Ishikawa (cell line): ENCODE results near the gene FAAH2.

Experiments used
- CEBPB ChIP-seq: IDR thresholded peaks from 2 replicates; pipeline ENCODE4 v1.6.1; 2012
- CREB1 ChIP-seq: IDR thresholded peaks from 2 replicates; pipeline ENCODE4 v1.6.1; 2012; ENCODE audit warnings: low read depth
- EGR1 ChIP-seq: IDR thresholded peaks from 2 replicates; pipeline ENCODE4 v1.6.1; 2012
- EP300 ChIP-seq: IDR thresholded peaks from 2 replicates; pipeline ENCODE4 v1.6.1; 2012; ENCODE audit warnings: borderline replicate concordance
- FOXM1 ChIP-seq: IDR thresholded peaks from 2 replicates; pipeline ENCODE4 v1.6.1; 2012; ENCODE audit warnings: low read depth, borderline replicate concordance
- NFIC ChIP-seq: IDR thresholded peaks from 2 replicates; pipeline ENCODE4 v1.6.1; 2012
- RAD21 ChIP-seq: IDR thresholded peaks from 2 replicates; pipeline ENCODE4 v1.6.1; 2012; ENCODE audit warnings: low read depth
- TAF1 ChIP-seq: IDR thresholded peaks from 2 replicates; pipeline ENCODE4 v1.6.1; 2012; ENCODE audit warnings: low read depth, mild to moderate bottlenecking
- TCF12 ChIP-seq: IDR thresholded peaks from 2 replicates; pipeline ENCODE4 v1.6.1; 2012; ENCODE audit warnings: low read depth
- TEAD4 ChIP-seq: IDR thresholded peaks from 2 replicates; pipeline ENCODE4 v1.6.1; 2012
- YY1 ChIP-seq: IDR thresholded peaks from 2 replicates; pipeline ENCODE4 v1.6.1; 2012; ENCODE audit warnings: low read depth
- ZBTB7A ChIP-seq: IDR thresholded peaks from 2 replicates; pipeline ENCODE4 v1.6.1; 2012; ENCODE audit warnings: low read depth
- TF ChIP-seq, protein P1 (sequence below): IDR thresholded peaks from 2 replicates; pipeline ENCODE4 v1.6.1; 2012; ENCODE audit warnings: low read depth, mild to moderate bottlenecking
- TF ChIP-seq, protein P2 (sequence below): IDR thresholded peaks from 2 replicates; pipeline ENCODE4 v1.6.1; 2012
- TF ChIP-seq, protein P3 (sequence below): IDR thresholded peaks from 2 replicates; pipeline ENCODE4 v1.6.1; 2012

The FAAH2 gene

DNA sequence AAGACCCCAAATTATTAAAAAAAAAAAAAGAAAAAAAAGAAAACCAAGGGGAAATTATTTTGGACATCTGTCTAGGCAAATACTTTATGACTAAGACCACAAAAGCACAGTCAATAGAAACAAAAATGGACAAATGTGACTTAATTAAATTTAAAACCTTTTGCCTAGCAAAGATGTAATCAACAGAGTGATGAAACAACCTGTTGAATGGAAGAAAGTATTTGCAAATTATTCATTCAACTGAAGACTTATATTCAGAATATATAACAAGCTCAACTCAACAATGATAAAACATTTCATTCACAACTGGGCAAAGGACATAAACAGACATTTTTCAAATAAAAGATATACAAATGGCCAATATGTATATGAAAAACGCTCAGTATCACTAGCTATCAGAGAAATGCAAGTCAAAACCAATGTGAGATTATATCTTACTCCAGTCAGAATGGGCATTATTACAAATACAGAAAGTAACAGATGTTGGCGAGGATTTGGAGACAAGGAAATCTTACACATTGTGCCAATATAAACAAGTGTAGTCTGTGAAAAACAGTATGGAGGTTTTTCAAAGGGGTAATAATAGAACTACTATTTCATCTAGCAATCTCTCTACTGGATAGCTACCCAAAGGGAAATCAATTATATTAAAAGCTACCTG is 67.1 kb downstream of the FAAH2 start:
- TF ChIP-seq NFIC (no peak), CREB1 (no peak), EGR1 (no peak), CEBPB (no peak), FOXM1 (no peak), TEAD4 (no peak), ZBTB7A (no peak)
- TF ChIP-seq, protein P1, sequence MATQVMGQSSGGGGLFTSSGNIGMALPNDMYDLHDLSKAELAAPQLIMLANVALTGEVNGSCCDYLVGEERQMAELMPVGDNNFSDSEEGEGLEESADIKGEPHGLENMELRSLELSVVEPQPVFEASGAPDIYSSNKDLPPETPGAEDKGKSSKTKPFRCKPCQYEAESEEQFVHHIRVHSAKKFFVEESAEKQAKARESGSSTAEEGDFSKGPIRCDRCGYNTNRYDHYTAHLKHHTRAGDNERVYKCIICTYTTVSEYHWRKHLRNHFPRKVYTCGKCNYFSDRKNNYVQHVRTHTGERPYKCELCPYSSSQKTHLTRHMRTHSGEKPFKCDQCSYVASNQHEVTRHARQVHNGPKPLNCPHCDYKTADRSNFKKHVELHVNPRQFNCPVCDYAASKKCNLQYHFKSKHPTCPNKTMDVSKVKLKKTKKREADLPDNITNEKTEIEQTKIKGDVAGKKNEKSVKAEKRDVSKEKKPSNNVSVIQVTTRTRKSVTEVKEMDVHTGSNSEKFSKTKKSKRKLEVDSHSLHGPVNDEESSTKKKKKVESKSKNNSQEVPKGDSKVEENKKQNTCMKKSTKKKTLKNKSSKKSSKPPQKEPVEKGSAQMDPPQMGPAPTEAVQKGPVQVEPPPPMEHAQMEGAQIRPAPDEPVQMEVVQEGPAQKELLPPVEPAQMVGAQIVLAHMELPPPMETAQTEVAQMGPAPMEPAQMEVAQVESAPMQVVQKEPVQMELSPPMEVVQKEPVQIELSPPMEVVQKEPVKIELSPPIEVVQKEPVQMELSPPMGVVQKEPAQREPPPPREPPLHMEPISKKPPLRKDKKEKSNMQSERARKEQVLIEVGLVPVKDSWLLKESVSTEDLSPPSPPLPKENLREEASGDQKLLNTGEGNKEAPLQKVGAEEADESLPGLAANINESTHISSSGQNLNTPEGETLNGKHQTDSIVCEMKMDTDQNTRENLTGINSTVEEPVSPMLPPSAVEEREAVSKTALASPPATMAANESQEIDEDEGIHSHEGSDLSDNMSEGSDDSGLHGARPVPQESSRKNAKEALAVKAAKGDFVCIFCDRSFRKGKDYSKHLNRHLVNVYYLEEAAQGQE, result no peak

DNA sequence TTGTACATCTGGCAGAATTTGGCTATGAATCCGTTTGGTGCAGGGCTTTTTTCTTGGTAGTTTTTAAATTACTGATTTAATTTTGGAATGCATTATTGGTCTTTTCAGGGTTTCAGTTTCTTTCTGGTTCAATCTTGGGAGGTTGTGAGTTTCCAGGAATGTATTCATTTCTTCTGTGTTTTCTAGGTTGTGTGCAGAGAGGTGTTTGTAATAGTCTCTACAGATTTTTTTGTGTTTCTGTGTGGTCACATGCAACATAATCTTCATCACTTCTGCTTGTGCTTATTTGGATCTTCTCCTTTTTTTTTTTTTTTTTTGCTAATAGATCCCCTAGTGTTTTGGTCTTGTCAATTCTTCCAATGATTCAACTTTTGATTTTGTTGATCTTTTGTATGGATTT is 77.6 kb downstream of the FAAH2 start:
- TF ChIP-seq TEAD4, result no peak
- TF ChIP-seq CREB1, result no peak
- TF ChIP-seq ZBTB7A, result no peak
- TF ChIP-seq, protein P2, sequence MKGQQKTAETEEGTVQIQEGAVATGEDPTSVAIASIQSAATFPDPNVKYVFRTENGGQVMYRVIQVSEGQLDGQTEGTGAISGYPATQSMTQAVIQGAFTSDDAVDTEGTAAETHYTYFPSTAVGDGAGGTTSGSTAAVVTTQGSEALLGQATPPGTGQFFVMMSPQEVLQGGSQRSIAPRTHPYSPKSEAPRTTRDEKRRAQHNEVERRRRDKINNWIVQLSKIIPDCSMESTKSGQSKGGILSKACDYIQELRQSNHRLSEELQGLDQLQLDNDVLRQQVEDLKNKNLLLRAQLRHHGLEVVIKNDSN, result no peak
- no peak for TF ChIP-seq YY1
- TF ChIP-seq FOXM1, result no peak
- TF ChIP-seq RAD21, result no peak
- TF ChIP-seq CEBPB, result no peak

DNA sequence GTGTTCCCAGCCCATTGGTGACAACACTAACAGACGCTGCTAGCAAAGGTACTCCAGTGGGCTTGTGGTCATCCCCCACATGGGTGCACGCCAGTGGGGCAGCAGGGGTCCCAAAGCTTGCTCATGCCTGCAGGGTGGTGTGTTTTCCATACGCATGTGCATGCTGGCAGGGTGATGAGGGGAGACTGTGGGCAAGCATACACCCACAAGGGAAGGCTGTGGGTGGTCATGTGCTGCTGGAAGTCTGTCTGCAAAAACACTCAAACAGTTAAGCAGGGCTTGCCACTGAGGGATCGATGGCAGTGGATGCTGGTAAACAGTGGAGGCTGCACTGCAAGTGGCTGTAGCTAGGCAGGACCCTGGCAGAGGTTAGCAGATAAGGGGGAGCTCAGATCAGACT is 79.9 kb downstream of the FAAH2 start:
- TF ChIP-seq FOXM1, result no peak
- no peak for TF ChIP-seq CREB1
- no peak for TF ChIP-seq EGR1
- no peak for TF ChIP-seq RAD21
- TF ChIP-seq YY1, result no peak
- TF ChIP-seq, protein P3, sequence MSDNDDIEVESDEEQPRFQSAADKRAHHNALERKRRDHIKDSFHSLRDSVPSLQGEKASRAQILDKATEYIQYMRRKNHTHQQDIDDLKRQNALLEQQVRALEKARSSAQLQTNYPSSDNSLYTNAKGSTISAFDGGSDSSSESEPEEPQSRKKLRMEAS, result no peak
- TF ChIP-seq ZBTB7A, result no peak
- no peak for TF ChIP-seq EP300
- TF ChIP-seq TEAD4, result no peak
- no peak for TF ChIP-seq TCF12
- no peak for TF ChIP-seq NFIC
- no peak for TF ChIP-seq TAF1
- TF ChIP-seq, protein P1, result no peak

DNA sequence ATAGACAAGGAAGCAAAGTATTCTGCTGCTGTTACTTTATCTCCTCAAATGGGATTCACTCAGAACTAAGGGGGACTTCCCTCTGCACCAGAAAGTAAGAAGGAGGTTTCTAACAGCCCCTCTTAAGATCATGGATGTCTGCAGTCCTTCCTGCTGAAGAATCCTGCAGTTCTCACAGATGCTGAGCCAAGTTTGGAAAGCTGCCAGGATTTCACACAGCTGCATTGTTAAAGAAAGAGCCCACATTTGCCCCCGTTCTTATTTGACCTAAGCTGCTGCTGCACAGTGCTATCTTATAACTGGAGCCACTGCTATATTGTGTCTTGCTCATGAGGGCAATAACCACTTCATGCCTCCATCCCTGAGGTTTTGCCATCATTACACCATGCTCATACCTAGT is 81.1 kb downstream of the FAAH2 start:
- no peak for TF ChIP-seq EP300
- no peak for TF ChIP-seq RAD21
- TF ChIP-seq CEBPB, result no peak
- TF ChIP-seq, protein P2, result no peak
- TF ChIP-seq NFIC, result no peak
- TF ChIP-seq YY1, result no peak
- TF ChIP-seq TCF12, result no peak
- TF ChIP-seq TAF1, result no peak
- no peak for TF ChIP-seq TEAD4
- TF ChIP-seq, protein P3, result no peak

DNA sequence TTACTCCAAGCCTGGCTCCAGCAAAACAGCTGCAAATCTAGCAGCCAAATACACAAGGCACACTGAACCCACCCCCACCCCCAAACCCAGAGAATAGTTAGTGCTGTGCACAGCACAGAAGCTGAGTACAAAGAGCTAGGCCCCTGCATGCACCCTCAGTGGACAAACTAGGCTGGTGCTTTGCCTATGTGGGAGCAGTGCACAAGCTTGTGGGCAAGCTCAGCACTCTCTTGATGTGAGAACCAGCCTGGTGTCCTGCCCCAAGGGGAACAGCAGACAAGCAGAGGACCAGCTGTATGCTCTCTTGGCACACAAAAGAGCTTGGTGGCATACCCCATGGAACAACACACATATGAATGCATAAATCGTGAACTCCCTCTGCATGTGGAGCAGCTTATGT is 81.7 kb downstream of the FAAH2 start:
- no peak for TF ChIP-seq EP300
- TF ChIP-seq TCF12, result no peak
- TF ChIP-seq, protein P1, result no peak
- no peak for TF ChIP-seq YY1
- no peak for TF ChIP-seq RAD21
- no peak for TF ChIP-seq TAF1
- no peak for TF ChIP-seq ZBTB7A
- TF ChIP-seq FOXM1, result no peak
- TF ChIP-seq NFIC, result no peak
- TF ChIP-seq TEAD4, result no peak
- TF ChIP-seq, protein P3, result no peak
- no peak for TF ChIP-seq CEBPB
